HCEC 1CT (cell line): ENCODE measurements around the gene MCTP1.

Source experiments
- DNase-seq: peaks from one replicate; pipeline ENCODE4 v3.0.0-alpha.2; 2017

The MCTP1 gene

DNA sequence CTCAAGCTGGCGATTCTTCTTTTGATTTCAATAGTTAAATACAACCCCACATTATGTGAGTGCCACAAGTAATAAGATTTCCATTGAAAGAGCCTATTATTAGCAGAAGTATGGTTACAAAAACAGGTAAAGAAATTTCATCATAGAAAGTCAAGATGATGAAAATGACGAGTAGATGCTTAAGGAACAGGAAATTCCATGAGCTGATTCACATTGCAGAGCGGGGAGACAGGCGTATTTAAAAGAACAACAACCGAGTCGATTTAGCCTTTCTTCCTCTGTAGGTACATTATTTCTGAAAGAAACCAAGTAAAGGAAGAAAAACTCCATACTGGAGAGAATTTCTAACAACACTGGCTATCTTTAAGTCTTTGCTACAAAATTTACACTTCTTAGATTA, 356.0 kb downstream of the MCTP1 start:
- peak; percentile 6 for DNase-seq

DNA sequence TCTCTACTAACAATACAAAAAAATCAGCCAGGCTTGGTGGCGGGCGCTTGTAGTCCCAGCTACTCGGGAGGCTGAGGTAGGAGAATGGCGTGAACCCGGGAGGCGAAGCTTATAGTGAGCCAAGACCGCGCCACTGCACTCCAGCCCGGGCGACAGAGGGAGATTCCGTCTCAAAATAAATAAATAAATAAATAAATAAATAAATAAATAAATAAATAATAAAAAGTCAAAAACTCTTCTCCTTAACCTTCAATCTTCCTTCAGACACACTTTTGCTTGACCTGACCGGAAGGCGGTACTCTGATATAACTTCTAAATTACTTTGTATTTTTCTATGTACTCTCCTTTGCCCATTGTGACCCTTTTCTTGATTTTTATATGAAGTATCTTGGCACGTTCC, 364.3 kb downstream of the MCTP1 start:
- no peak for DNase-seq

DNA sequence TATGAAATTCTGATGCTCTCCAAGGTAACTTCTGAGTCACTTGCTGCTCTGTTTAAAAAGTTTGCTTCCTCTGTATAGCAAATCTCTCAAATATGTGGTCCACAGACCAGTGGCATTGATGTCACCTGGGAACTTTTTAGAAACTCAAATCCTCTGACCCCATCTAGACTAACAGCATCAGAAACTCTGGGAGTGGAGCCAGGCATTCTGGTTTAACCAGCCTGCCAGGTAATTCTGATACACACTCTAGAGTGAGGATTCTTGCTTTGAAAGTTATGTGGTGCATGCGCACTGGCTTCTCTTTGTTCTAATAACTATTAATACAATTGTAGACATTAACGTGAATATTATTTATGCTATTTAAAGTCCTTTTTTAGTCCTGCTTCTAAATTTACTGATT, 368.3 kb downstream of the MCTP1 start:
- no peak for DNase-seq

DNA sequence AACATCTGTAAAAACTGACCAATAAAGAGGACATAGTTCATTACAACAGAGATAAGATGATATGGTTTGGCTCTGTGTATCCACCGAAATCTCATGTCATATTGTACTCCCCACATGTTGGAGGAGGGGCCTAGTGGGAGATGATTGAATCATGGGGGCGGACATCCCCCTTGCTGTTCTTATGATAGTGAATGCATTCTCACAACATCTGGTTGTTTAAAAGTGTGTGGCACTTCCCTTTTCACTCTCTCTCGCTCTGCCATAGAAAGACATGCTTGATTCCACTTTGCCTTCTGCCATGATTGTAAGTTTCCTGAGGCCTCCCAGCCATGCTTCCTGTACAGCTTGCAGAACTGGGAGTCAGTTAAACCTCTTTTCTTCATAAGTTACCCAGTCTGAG, 373.6 kb downstream of the MCTP1 start:
- no peak for DNase-seq

DNA sequence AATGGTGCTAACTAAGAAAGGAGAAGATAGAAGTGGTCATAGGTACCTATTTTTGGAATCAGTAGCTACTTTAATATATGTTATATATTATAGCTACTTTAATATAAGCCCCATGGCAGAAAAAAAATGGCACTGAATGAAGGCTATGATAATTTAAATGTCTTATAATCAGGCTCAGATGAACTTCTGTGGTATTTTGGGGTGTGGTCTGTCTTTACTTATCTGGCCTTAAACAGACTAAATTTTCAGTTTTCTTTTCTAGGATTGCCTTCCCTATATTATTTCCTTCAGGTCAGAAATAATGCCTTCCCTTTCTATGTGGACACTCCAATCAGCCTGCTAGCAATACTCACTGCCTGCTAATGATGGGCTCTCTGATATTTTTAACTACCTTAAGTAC, 374.2 kb downstream of the MCTP1 start:
- DNase-seq, result no peak

DNA sequence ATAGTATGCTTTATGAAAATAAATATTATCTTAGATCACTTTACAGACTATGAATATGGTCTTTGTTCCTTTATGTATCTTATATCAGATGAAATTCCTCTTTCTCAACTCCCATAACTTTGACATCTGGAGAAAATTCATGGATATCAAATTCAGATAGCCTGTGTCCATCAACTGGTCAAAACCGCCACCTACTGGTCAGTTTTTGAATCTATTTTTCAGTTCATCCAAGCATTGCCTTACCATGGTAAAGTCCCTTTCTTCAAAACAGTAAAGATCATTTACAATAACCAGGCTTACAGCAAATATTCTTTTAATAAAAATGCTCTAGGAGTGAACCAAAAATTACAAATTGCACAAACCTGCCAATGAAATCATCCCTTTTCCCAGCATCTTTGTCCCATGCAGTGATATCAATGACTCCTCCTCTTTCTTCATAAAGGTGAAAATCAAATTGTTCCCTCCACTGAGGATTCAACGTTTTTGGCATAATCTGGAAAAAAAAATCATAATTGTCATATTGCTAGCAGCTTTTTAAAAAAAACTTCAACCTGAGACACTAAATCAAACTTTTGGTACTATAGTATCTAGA, 375.9 kb downstream of the MCTP1 start:
- DNase-seq, result peak; percentile 55

DNA sequence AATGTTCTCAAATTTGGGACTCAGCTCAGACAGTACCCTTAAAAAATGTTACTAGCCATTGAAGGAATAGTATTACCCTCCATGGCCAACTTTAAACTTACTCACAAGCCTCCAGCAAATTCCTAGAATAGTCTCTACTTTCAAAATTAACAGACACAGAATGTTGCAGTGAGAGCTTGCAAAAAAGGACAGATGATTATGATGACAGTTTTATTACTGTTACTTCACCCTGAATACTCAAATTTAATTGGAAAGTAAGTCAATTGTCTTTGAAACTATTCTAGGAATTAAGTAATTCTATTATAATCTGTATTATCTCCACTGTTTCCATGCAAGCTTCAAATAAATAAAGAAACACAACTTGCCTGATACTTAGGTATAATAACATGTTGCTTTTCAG, 378.1 kb downstream of the MCTP1 start:
- DNase-seq, result no peak

DNA sequence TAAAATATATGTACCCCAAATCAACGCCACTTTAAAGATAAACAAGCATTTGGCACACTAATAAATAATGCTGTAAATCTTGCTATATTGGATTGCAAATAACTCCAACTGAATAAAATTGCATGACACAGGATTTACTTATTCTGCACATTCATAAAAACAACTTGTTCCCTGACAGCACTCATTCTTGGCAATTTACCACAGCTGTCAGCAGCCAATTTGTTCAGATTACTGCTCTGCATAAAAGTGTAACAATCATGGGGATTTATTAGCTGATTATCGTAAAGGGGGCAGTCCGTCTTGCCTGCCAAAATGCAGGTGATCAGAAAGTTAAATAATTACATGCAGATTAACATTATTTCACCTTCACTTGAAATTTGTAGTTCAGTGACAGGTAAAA, 381.2 kb downstream of the MCTP1 start:
- no peak for DNase-seq

DNA sequence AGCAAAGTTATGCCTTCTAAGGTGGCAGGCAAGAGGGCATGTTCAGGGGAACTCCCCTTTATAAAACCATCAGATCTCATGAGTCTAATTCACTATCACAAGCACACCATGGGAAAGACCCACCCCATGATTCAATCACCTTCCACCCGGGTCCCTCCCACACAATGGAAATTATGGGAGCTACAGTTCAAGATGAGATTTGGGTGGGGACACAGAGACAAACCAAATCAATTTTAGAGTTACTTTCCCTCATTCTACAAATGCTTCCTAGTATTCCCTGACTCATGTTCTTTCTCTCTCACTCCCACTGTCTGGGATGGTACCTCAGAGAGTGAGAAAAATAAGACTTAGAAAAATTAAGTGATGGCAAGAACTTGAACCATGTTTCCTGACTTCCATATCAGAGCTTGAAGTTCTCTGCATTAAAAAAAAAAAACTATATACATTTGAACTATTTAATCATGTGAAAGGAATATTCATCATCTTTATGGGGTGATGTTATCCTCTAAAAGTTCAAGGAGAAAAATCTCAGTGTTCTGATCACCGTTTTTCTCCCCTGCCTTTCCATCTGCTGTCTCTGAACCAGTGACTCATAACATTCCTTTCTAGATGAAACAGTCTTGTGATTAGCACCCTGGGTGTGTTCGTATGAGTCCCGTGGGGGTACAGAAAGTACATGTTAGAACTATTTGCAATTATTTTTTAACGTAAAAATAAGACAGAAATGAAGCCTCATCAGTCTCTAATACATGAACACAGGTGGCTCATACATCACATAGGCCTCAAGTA, 383.5 kb downstream of the MCTP1 start:
- DNase-seq, result peak; percentile 90

DNA sequence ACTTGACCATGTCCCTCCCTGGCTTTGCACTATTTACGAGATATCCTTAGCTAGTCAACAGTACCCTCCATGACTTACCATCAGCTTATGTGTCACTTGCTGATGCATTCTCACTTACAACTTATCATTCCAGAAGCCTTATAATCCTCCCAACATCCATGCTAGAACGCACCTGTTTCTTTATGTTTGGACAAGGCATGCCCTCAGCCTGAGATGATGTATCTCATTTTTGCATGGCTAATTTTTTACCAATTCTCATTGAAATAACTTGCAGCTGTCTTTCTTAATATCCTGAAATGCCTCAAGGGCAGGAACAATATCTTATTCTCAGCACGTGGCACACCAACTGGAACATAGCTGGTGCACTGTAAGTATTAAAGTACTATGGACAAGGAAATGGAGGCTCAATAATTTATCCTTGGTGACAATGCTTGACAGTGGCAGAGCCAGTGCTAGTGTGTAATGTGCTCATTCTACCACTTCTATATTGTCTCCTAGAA, 384.8 kb downstream of the MCTP1 start:
- DNase-seq, result no peak

DNA sequence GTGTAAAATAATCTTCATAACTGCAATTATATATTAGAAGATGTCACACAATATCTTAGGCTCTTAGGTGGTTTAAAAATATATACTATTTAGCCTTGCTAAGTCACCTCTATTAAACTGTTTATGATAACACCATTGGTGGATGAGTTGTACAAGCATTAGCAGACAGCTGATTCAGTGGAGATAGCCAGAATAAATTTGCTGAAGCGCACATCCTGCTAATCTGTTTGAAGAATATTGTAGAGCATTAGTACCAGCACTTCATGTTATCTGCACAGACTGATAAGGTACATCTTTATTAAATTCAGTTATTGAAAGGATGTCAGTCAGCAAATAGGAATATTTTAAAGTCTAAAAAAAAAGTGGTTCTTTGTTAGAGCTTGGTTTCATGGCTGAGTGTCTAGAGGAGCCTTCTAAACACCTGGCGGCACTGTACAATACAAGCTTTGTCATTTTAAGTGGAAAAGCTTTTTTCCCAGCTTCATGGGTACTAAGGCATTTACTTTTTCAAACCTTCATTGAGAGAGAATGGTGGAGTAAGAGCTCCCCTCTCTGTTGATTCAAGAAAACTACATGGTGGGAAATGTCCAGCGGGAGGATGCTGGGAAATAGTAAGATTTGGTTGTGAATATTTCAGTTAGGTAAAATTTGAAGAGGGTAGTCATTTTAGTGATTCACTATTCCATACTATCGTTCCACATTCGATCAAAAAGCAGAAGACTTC, 391.3 kb downstream of the MCTP1 start:
- DNase-seq, result peak; percentile 5

DNA sequence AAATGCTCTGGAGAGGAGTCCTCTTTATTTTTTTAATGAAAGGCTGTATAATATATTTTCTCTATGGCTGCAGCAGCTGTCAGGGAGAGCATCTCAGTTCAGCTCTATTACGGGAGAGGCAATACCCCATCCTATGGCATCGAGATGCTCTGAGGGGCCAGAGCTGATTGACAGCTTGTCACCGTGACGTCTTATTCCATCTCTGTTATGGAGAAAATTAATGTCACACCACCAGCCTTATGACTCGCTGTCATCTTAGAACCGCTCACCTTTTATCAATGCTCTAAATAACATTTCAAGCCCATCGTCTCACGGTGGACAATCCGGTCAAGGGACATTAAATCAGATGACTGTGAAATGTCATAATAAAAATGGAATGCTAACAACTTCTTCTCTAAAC, 392.9 kb downstream of the MCTP1 start:
- DNase-seq, result no peak

DNA sequence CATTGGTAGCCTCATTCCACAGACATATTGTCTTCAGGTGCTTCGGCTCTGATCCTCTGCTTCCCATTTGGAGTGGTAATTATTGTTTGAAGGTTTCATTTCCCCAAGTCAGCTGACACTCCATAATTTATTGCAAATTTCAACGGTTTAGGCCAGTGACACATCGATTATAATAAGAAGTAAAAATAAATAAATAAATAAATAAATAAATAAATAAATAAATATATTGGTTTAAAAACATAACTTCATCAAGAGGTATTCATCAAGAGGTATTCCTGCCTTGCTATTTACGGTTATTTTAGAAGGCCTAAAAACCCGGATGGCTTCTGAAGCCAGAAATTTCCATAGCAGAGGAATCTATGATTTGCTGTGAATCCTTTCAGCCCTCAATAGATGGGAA, 393.3 kb downstream of the MCTP1 start:
- DNase-seq, result no peak

DNA sequence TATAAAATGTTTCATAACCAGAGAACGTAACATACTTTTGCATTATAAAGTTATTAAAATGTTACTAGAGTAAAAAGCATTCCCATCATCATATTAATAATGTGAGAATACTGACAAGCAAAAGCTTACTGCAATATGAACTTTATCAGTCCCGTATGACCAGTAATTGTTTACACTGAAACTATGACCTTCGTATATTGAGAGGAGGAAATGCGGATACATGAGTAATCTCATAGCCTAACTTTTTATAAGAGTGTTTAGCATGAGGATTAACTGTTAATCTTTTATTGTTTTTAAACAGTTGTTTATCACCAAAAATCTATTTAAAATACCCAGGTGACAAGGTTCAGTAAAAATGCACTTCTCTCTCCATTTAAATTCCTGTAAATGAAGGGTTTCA, 394.0 kb downstream of the MCTP1 start:
- DNase-seq, result peak; percentile 66

DNA sequence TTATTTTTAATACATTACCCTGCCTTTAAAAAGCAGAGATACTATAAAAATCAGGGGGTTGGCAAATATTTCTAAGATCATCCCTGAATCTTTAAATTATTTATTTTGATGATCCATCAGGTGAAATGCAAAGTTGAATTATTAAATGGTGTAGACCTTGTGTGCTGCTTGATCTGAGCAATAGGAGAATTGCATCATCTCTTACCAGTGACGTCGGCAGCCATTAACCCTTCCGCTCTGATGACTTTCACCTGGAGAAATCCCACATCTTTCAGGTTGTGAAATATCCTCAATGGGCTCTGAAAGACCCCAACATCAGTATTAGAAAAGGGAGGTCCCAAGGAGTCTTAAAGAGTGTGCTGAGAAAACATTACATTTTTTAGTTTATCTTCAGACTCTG, 396.2 kb downstream of the MCTP1 start:
- no peak for DNase-seq

DNA sequence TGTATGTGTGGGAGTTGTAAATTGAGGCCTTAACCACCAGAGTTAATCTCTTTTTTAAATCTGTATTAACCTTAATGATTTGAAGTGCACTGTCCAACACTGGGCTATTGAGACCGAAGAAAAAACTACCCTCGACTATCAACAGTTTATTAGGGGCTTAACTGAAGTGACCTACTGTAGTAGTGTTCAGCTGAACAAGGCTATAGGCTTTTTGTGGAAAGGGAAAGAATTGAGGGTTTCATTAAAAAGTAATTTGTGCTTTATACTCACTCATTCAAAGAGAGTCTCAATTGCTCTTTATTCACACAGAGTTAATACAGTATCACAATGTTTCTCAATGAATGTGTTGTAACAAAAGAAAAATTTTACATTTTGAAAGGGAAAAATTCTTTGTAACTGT, 399.0 kb downstream of the MCTP1 start:
- no peak for DNase-seq

DNA sequence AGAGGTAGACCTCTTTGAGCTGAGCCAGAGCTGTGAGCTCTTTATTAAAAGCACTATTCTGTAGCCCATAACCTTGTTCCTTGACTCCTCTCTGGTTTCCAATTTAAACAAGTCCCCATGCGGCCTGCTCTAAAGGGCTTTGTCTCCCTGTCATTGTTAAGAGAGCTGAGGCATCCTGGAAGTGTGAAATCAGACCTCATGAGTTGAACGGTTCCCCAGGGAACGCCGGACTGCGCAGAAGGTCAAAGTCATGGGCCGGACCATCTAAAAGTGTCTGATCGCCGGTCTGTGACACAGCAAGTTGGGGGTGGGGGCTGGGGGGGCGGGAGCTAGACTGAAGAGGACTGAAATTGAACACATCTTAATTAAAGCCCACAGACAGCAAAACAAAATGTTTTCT, 400.6 kb downstream of the MCTP1 start:
- no peak for DNase-seq

DNA sequence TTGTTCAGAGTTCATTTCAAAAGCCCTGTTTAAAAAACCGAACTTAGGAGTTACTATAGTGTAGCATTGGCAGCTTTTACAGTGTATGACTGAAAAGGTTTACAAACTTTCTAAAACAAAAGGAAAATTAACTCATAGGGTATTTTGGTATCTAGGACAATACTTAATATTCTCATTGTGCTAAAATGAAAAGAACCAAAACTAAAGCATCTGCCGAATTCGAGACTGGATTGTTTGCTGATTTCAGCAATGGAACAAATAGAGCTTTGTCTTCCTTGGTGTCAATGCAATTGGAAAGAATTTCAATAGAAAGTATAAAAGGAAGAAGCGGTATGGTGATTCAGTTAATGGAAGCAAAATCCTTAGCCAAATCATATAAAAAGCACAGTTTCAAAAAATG, 412.4 kb downstream of the MCTP1 start:
- DNase-seq, result no peak

DNA sequence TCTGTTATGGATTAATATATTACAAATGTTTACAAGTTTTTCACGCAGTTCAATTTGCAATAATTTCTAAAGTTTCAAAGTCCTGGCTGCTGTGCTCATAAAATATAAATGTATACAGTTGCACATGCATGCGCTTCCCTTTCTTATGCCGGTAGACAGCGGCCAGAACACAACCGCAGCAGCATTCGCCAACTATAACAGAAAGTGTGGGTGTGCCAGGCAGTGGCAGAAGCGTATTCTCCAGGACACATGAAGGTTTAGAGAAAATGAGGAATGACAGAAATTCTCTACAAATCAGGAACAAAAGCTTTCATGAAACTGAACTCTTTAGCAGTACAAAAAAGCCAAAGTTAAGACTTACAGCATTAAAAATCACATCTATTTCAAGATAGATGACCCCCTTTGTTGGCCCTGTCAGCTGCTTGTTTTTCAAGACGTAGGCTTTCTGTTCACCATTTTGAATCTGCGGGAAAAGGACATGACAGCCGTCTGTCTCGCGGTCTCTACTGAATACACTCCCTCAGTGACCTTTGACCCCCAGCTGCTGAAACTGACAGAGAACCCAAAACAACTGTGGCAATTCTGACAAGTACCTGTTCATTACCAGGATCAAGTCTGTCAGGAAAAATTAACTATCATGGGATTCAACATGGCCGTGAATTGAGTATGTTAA, 414.2 kb downstream of the MCTP1 start:
- DNase-seq, result no peak

DNA sequence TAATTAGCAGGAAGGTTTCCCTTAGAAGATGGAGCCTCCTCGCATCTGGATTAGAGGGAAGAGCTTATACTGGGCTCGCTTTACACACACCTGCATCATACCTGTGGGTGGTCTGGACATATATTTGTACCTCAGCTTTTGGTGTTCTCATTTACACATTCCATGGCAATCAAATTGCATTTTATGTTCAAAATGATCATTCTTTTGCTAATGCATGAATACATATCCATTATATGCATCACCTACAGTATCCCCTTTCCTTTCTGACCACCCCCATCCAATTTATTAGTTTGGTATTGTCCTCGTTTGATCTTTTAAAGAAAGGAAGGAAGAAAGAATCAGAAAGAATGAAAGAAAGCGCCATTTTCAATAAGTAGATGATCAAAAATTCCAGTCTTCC, 415.0 kb downstream of the MCTP1 start:
- DNase-seq, result no peak

DNA sequence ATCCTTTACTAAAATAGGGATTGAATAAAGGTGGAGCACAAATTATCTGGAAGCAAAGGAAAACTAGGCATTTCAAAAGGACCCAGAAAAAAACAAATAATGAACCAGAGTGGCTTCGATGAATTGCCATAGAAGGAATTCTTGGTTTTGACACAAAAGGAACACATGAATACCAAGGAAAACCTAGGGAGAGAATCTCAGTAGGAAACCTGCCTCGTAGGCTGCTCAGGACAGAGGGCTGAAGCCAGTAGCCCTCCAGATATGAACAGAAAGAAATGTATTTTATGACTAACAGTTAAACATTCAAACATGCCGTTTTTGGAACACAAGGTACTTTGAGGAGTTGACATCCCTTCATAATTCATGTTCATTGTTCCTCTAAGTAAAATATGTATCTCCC, 420.9 kb downstream of the MCTP1 start:
- no peak for DNase-seq

DNA sequence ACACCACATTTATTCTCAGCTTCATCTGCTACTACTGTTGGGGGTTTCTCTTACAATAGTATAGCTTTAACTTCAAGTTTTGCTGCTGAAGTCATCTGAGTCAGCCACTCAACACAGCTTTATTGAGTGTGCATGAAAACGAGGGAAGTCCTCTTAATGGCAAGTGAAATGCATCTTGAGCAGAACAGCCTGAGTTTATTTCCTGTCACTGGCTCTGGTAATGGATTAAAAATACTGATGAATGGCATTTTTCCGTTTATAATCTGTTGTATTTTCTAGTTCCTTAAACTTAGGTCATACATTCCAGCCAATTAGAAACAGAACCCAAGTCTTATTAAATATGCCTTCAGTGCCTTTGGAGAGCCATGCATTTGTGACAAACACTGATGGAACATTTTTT, 427.8 kb downstream of the MCTP1 start:
- DNase-seq, result no peak

DNA sequence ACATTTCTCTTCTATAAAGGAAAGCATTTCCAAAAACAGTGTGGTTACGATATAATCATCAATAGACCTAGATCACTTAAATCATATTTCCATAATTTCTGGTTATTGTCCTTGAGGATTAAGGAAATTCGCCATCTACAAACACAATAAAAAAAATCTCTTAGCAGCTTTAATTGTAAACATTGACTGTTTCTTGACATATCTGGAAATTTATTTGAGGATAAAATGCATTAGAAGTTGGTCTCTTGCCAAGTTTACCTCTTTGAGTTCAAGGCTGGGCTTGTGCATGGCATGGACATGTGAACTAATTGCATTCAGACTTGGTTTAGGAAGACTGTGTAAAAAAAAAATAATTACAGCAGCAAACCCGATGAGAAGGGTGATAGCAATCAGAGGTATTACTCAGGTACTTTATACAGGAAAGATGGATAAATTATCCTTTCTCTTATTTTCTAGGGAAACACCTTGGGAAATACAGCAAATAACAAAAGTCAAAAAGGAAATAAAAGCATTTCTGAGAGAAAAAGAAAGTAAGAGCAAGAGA, 428.6 kb downstream of the MCTP1 start:
- DNase-seq, result no peak
